PC-9 (cell line): ENCODE results near the gene FAM124B.

ENCODE experiments used
- CTCF ChIP-seq: fragments of 200-600 bp; sonication (generic); conservative IDR thresholded peaks from 2 replicates; pipeline ENCODE4 v1.6.1; 2017; ENCODE audit warnings: mixed run types, antibody characterized with exemption, mild to moderate bottlenecking, moderate library complexity
- EZH2 ChIP-seq: fragments of 200-600 bp; sonication (generic); IDR thresholded peaks from 2 replicates; pipeline ENCODE4 v1.8.0; 2017; ENCODE audit warnings: antibody characterized with exemption, low read depth

- TF ChIP-seq CTCF (no peak), EZH2 (no peak)
Observed at GRCh38 chr2:224407241-224407701, 5.4 kb upstream of the FAM124B start.
